GM12878 (cell line): ENCODE measurements around the gene TBC1D30. TPM values are rescaled to one million over a fixed set of nuclear protein-coding genes. Genes with fewer than 3 reads are reported as not detected.

ENCODE experiments used
- ATAC-seq: fragments of 200-7000 bp; cut with Tn5 transposase; 3 replicates; pipeline ENCODE4 v1.9.1; 2020; ENCODE audit warnings: mild to moderate bottlenecking, moderate library complexity
- BruUV-seq: library from RNA; stranded (reverse); fragments of 400-500 nt; replicated peaks from 2 replicates; lab custom pipeline; 2021; lab: Mats Ljungman, UMichigan
- CTCF ChIA-PET: fragments of 300-600 bp; sonication (Branson Sonifier 250); formaldehyde crosslinking; extraction: SDS; loops from one replicate; lab custom pipeline; 2021; ENCODE audit warnings: inconsistent platforms; lab: Yijun Ruan, JAX
- POLR2A ChIA-PET: fragments of 350-600 bp; formaldehyde crosslinking; extraction: SDS; loops from one replicate; lab custom pipeline; 2021; ENCODE audit warnings: inconsistent platforms; lab: Charles Lee
- RAD21 ChIA-PET: fragments of 300-600 bp; sonication (Branson Sonifier 250); formaldehyde crosslinking; loops from one replicate; lab custom pipeline; 2023; ENCODE audit warnings: antibody characterized with exemption; ENCODE audit not compliant: unreplicated experiment; lab: Charles Lee
- SMC1A ChIA-PET: fragments of 300-600 bp; sonication (Branson Sonifier 250); formaldehyde crosslinking; loops from one replicate; lab custom pipeline; 2023; ENCODE audit not compliant: unreplicated experiment, uncharacterized antibody; lab: Charles Lee
- DNase-seq: peaks from one replicate; pipeline ENCODE4 v3.0.0-alpha.2; 2011; ENCODE audit warnings: low read depth, low spot score
- FAIRE-seq: peaks from 3 replicates; lab custom pipeline; 2011; peaks lifted over from hg19 to GRCh38; lab: Jason Lieb, UNC
- H2AFZ ChIP-seq: 2 replicates; pipeline ENCODE4 v1.6.0; 2011; ENCODE audit warnings: low read depth, low read length, control low read depth; ENCODE audit not compliant: control insufficient read depth
- H3K27ac ChIP-seq: 2 replicates; pipeline ENCODE4 v1.5.1; 2011; ENCODE audit warnings: control low read depth; ENCODE audit not compliant: control insufficient read depth, insufficient read depth
- H3K27me3 ChIP-seq, 2 experiments: replicated peaks in 1 of 2; 2 replicates each; pipeline versions ENCODE4 v1.6.0 to v1.6.1; 2011; ENCODE audit warnings: low read length in 1 of 2; ENCODE audit not compliant: control insufficient read depth in 2 of 2, insufficient read depth in 2 of 2
- H3K36me3 ChIP-seq, 2 experiments: 2 replicates each; pipeline ENCODE4 v1.5.1; 2011; ENCODE audit warnings: low read length in 1 of 2; ENCODE audit not compliant: control insufficient read depth in 2 of 2, insufficient read depth in 2 of 2
- H3K4me1 ChIP-seq: 2 replicates; pipeline ENCODE4 v1.6.1; 2011; ENCODE audit warnings: mild to moderate bottlenecking, low read length, moderate library complexity, mixed read lengths; ENCODE audit not compliant: control insufficient read depth, insufficient read depth
- H3K4me2 ChIP-seq: 2 replicates; pipeline ENCODE4 v1.6.0; 2011; ENCODE audit warnings: control low read depth; ENCODE audit not compliant: control insufficient read depth, insufficient read depth
- H3K4me3 ChIP-seq: fragments of 200-600 bp; sonication (generic); 2 replicates; pipeline ENCODE4 v1.5.1; 2016
- H3K79me2 ChIP-seq: 2 replicates; pipeline ENCODE4 v1.6.0; 2011; ENCODE audit warnings: low read length; ENCODE audit not compliant: control insufficient read depth, insufficient read depth
- H3K9ac ChIP-seq: 2 replicates; pipeline ENCODE4 v1.8.0; 2011; ENCODE audit warnings: low read length, control low read depth, mixed read lengths; ENCODE audit not compliant: control insufficient read depth, insufficient read depth
- H3K9me3 ChIP-seq: replicated peaks from 3 replicates; pipeline ENCODE4 v1.5.1; 2011; ENCODE audit warnings: mild to moderate bottlenecking, low read length; ENCODE audit not compliant: control insufficient read depth, insufficient read depth
- H4K20me1 ChIP-seq: 2 replicates; pipeline ENCODE4 v1.6.0; 2011; ENCODE audit not compliant: control insufficient read depth, insufficient read depth
- ATF2 ChIP-seq: IDR thresholded peaks from 2 replicates; pipeline ENCODE4 v1.6.1; 2012; ENCODE audit warnings: low read length, inconsistent platforms
- EED ChIP-seq: sonication (generic); IDR thresholded peaks from 2 replicates; pipeline ENCODE4 v1.6.1; 2016; ENCODE audit warnings: antibody characterized with exemption, low read depth
- GABPA ChIP-seq: IDR thresholded peaks from 2 replicates; pipeline ENCODE4 v1.6.1; 2014; ENCODE audit warnings: antibody characterized with exemption, low read depth, mild to moderate bottlenecking, inconsistent platforms
- GATAD2B ChIP-seq: fragments of 450-650 bp; conservative IDR thresholded peaks from 2 replicates; pipeline ENCODE4 v1.6.1; 2017; ENCODE audit warnings: low read depth, mild to moderate bottlenecking, moderate library complexity
- NBN ChIP-seq: fragments of 450-650 bp; IDR thresholded peaks from 2 replicates; pipeline ENCODE4 v1.6.1; 2016
- NKRF ChIP-seq: fragments of 450-650 bp; conservative IDR thresholded peaks from 2 replicates; pipeline ENCODE4 v1.6.1; 2017; ENCODE audit warnings: mild to moderate bottlenecking, moderate library complexity
- RCOR1 ChIP-seq: conservative IDR thresholded peaks from 2 replicates; pipeline ENCODE4 v1.6.1; 2012; ENCODE audit warnings: low read depth, low read length, improper control_type of control experiment
- SREBF1 ChIP-seq: IDR thresholded peaks from 2 replicates; pipeline ENCODE4 v1.6.1; 2012; ENCODE audit warnings: mild to moderate bottlenecking, low read length
- WGBS: methylation state at CpG from one replicate; pipeline ENCODE4 v1.1.6; 2016; ENCODE audit warnings: low lambda C conversion rate; ENCODE audit not compliant: insufficient replicate concordance, insufficient coverage; ENCODE audit errors: missing lambda C conversion rate; 5-methylcytosine and 5-hydroxymethylcytosine counted together
- in situ Hi-C: fragments of 300-500 bp; cut with MboI; formaldehyde crosslinking; loops from 9 replicates; pipeline ENCODE4 v1.14.3; 2018; ENCODE audit warnings: mixed read lengths
- intact Hi-C: fragments of 100-400 bp; cut with micrococcal nuclease; formaldehyde crosslinking; loops from one replicate; pipeline ENCODE4 v1.14.2; 2022; ENCODE audit not compliant: unreplicated experiment
- polyA plus RNA-seq, 11 experiments: library from polyadenylated mRNA; depleted of rRNA in 4 of 11; unstranded in 6 of 11; stranded (reverse) in 5 of 11; fragments of >200 nt; fragmentation: Nextera tagmentation in 4 of 11; fragmentation: Illumina TruSeq in 1 of 11; extraction: Ambion mirVana in 4 of 11; extraction: Trizol in 1 of 11; gene quantifications; 1 replicate in 1 of 11; 2 replicates in 10 of 11; pipeline versions ENCODE4 v1.2.1 to v1.2.3, GENCODE V29; 2011 to 2016; ENCODE audit warnings: inconsistent platforms in 2 of 11, missing spikeins in 2 of 11, low read depth in 1 of 11
- total RNA-seq, 4 experiments: library from RNA; depleted of rRNA in 3 of 4; stranded (reverse); fragments of >200 nt in 3 of 4; fragmentation: Illumina TruSeq in 1 of 4; extraction: Trizol in 1 of 4; gene quantifications; 2 replicates each; pipeline versions ENCODE4 v1.2.1 to v1.2.3, GENCODE V29; 2013 to 2021
- TF ChIP-seq, protein P1 (sequence below): IDR thresholded peaks from 2 replicates; pipeline ENCODE4 v1.6.1; 2011; ENCODE audit warnings: mild to moderate bottlenecking, low read depth, low read length, moderate library complexity; ENCODE audit not compliant: insufficient replicate concordance
- TF ChIP-seq, protein P2 (sequence below): IDR thresholded peaks from 2 replicates; pipeline ENCODE4 v1.6.1; 2012; ENCODE audit warnings: mild to moderate bottlenecking, low read depth, low read length
- TF ChIP-seq, protein P3 (sequence below): fragments of 450-650 bp; formaldehyde crosslinking; IDR thresholded peaks from 2 replicates; pipeline ENCODE4 v1.4.0; 2020; ENCODE audit warnings: mild to moderate bottlenecking, moderate library complexity

The TBC1D30 gene
- total and polyA plus RNA-seq, 10 of the 15 experiments (the other 5 are each of a cell fraction or from before 2014, with no cell fraction given): 1.2 to 23.3 (median 11.1) TPM

GRCh38 chr12:64884164-64884542, 59.7 kb downstream of the TBC1D30 start:
- FAIRE-seq (no peak), ATAC-seq (peak; percentile 59), DNase-seq (no peak)
- no peak overlapping the region for H3K4me3 ChIP-seq
- H3K4me2 ChIP-seq: peak overlapping the region; percentile 27; the same call in 1 of the 2 replicates
- SMC1A ChIA-PET: interaction anchor here (0.6 to 7.9 kb wide), 20 partner anchors 9 to 1018 kb away, joined by 3 to 130 read pairs (median 4); partner anchors contain the start of gene LEMD3
- H3K36me3 ChIP-seq: peaks cover 0 to 2% of the 10 kb centered on the region in 2 experiments; a peak in 1 of 4 replicates
- H3K9ac ChIP-seq: peak overlapping the region; percentile 76
- BruUV-seq: no TSS peak
- POLR2A ChIA-PET: interaction anchor here (0.7 to 5.5 kb wide), 10 partner anchors 10 to 285 kb away, joined by 3 to 50 read pairs (median 4); partner anchors contain the start of gene LEMD3
- RAD21 ChIA-PET: interaction anchor here (1.0 to 7.0 kb wide), 14 partner anchors 7 to 348 kb away, joined by 3 to 81 read pairs (median 6); partner anchors contain the start of genes LEMD3 and TBC1D30
- CTCF ChIA-PET: interaction anchor here (0.6 to 14.2 kb wide), 13 partner anchors 9 to 348 kb away, joined by 3 to 192 read pairs (median 5); no protein-coding TSS in a partner anchor
- peaks cover 9% of the 10 kb centered on the region for H3K79me2 ChIP-seq
- H3K4me1 ChIP-seq: peaks cover 44% of the 10 kb centered on the region
- in situ Hi-C loops (no loop called here), intact Hi-C loops (loop anchor here (10.0 kb wide), 1 partner anchor 1171 kb away; no protein-coding TSS in a partner anchor)
- peak overlapping the region; percentile 98 for H3K27ac ChIP-seq
- peaks cover 7% of the 10 kb centered on the region; the same call in 2 of the 3 replicates for H3K9me3 ChIP-seq
- H2AFZ ChIP-seq: no peak overlapping the region
- 33% methylated on average over 3 of the region's 3 CpGs for WGBS
- H3K27me3 ChIP-seq: no peaks in the 10 kb centered on the region
- no peaks in the 10 kb centered on the region for H4K20me1 ChIP-seq
- TF ChIP-seq EED: no peak
- TF ChIP-seq GABPA: no peak
- TF ChIP-seq ATF2: 0 out of 2 replicates have a peak, but pooled peaks have one; percentile 1
- TF ChIP-seq SREBF1: no peak
- TF ChIP-seq GATAD2B: no peak
- TF ChIP-seq, protein P1, sequence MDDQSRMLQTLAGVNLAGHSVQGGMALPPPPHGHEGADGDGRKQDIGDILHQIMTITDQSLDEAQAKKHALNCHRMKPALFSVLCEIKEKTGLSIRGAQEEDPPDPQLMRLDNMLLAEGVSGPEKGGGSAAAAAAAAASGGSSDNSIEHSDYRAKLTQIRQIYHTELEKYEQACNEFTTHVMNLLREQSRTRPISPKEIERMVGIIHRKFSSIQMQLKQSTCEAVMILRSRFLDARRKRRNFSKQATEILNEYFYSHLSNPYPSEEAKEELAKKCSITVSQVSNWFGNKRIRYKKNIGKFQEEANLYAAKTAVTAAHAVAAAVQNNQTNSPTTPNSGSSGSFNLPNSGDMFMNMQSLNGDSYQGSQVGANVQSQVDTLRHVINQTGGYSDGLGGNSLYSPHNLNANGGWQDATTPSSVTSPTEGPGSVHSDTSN: no peak
- TF ChIP-seq, protein P2, sequence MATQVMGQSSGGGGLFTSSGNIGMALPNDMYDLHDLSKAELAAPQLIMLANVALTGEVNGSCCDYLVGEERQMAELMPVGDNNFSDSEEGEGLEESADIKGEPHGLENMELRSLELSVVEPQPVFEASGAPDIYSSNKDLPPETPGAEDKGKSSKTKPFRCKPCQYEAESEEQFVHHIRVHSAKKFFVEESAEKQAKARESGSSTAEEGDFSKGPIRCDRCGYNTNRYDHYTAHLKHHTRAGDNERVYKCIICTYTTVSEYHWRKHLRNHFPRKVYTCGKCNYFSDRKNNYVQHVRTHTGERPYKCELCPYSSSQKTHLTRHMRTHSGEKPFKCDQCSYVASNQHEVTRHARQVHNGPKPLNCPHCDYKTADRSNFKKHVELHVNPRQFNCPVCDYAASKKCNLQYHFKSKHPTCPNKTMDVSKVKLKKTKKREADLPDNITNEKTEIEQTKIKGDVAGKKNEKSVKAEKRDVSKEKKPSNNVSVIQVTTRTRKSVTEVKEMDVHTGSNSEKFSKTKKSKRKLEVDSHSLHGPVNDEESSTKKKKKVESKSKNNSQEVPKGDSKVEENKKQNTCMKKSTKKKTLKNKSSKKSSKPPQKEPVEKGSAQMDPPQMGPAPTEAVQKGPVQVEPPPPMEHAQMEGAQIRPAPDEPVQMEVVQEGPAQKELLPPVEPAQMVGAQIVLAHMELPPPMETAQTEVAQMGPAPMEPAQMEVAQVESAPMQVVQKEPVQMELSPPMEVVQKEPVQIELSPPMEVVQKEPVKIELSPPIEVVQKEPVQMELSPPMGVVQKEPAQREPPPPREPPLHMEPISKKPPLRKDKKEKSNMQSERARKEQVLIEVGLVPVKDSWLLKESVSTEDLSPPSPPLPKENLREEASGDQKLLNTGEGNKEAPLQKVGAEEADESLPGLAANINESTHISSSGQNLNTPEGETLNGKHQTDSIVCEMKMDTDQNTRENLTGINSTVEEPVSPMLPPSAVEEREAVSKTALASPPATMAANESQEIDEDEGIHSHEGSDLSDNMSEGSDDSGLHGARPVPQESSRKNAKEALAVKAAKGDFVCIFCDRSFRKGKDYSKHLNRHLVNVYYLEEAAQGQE: no peak
- 0 out of 2 replicates have a peak, but pooled peaks have one; percentile 5 for TF ChIP-seq NBN
- TF ChIP-seq NKRF: no peak
- no peak for TF ChIP-seq RCOR1
- TF ChIP-seq, protein P3, sequence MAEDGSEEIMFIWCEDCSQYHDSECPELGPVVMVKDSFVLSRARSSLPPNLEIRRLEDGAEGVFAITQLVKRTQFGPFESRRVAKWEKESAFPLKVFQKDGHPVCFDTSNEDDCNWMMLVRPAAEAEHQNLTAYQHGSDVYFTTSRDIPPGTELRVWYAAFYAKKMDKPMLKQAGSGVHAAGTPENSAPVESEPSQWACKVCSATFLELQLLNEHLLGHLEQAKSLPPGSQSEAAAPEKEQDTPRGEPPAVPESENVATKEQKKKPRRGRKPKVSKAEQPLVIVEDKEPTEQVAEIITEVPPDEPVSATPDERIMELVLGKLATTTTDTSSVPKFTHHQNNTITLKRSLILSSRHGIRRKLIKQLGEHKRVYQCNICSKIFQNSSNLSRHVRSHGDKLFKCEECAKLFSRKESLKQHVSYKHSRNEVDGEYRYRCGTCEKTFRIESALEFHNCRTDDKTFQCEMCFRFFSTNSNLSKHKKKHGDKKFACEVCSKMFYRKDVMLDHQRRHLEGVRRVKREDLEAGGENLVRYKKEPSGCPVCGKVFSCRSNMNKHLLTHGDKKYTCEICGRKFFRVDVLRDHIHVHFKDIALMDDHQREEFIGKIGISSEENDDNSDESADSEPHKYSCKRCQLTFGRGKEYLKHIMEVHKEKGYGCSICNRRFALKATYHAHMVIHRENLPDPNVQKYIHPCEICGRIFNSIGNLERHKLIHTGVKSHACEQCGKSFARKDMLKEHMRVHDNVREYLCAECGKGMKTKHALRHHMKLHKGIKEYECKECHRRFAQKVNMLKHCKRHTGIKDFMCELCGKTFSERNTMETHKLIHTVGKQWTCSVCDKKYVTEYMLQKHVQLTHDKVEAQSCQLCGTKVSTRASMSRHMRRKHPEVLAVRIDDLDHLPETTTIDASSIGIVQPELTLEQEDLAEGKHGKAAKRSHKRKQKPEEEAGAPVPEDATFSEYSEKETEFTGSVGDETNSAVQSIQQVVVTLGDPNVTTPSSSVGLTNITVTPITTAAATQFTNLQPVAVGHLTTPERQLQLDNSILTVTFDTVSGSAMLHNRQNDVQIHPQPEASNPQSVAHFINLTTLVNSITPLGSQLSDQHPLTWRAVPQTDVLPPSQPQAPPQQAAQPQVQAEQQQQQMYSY (CRISPR knock-in tag): no peak
